ENCODE measurements around the gene ENOX2.
"Not testable (repeated sequence)": the region's sequence is repeated elsewhere in the genome, so short reads cannot be mapped to it uniquely, and the experiment has no call there.

The ENOX2 gene

GRCh38 chrX:130746077-130746476 is 156.9 kb downstream of the ENOX2 start:
- DNase-seq = no peak

DNA sequence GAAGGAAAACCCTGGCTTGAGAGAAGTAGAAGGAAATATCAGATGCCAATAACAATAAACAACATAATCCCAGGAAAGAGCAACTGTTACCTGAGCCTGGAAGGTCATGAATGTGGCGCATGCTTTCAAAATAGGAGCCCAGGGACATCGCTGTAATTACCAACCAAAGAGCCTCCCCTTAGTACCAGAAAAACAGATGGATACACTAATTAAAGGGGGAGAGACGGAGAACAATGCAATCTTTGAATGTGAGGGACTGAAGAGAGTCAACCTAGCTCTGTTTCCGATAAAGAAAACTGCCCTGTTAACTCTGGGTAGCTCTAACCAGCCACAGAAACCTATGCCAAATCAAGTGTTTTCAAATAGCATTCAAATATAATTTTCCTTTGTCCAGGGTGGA is 161.4 kb downstream of the ENOX2 start:
- no peak for DNase-seq

DNA sequence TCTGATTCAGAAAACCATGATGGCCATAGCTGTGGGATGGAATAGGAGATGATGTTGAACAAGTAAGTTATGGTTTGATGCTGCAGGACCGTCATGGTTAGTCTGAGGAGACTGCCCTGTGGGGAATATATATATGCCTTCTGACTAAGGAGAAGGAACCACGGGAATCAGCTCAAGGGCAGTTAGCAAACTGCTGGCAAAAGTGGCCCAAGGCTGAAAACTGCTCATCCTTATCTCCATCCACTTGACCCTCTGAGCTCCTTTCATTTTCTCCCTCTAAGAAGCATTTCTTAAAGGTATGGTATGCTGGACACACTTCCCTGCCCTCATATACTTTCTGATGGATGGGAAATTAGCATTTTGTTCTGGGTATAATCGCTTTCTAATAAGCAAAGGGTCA is 161.9 kb downstream of the ENOX2 start:
- no peak for DNase-seq

DNA sequence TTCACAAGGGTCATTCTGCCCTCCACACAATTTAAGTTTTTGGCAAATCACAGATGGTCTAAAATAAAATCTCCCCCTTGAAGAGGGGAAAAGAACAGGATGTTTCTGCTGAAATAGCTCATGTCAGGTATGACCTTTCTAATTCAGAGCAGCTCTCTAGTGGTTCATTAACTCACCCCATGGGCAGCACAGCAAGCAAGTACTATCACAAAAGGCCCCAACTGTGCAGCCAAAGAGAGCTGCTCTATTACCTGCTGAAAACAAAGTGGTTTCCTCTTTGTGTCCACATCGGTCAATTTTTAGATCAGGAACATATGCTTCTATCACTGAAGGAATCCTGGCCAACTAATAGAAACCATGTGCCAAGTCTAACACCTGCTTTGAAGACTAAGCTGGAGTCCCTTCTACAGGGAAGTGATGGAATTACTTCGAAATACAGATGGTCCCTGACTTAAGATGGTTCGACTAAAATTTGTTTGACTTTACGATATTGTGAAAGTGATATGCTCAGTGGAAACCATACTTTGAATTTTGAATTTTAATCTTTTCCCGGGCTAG is 164.3 kb downstream of the ENOX2 start:
- no peak for DNase-seq

DNA sequence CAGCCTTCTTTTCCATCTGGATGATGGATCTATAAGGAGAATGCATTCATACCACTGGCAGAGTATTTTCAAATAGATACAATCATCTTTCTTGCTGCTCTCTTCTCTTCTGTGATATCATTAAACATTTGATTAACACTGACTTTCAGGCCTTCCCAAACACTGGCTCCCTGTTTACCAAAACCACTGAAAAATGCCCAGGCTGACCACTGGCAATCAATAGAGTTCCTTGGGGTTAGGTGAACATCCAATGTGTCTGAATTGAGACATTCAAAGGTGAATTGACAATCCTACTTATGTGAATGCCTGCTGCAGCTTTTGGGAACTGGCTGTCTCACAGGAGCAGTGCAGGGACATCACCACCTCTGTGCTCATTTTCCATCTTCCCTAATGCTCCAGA is 168.3 kb downstream of the ENOX2 start:
- DNase-seq = no peak

GRCh38 chrX:130728208-130728607 is 174.8 kb downstream of the ENOX2 start:
- DNase-seq = no peak

DNA sequence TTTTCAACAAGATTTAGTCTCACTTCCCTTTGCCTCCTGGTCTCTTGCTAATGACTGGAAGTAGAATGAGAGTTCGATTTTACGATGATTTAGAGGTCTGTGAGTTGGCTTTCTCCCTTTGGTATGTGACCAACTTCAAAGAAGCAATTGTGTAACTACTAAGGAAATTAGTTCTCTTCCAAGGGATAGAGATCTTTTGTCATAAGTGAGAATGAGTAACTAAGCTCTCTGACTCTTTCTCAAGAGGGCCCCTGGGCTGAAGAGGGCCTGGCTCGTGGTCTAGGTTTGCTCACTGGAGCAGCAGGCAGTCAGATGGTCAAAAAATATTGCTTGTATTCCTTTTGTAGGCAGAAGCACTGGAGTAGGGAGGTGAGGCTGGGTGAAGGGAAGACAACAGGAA is 176.3 kb downstream of the ENOX2 start:
- peak in 1 of 2 experiments; percentile 8 for DNase-seq

DNA sequence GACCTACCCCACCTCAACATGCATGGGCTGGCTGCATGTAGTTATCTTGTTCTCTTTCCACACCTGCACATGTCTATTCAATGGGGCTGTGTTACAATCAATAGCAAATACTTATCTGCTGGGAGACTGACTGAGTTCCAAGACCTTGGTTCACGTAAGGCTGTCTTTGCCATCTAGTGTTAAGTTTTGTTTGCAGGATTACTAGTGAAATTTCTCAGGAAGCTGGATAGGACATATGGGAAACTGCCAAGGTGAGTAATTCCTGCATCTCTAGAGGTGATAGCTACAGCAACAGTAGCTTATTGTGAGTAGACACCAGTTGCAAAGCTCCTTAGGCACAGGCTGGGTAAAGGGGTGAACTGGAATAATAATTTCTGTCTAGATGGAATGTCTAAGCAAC is 177.5 kb downstream of the ENOX2 start:
- no peak for DNase-seq

GRCh38 chrX:130719413-130719812 is 183.6 kb downstream of the ENOX2 start:
- no peak for DNase-seq

DNA sequence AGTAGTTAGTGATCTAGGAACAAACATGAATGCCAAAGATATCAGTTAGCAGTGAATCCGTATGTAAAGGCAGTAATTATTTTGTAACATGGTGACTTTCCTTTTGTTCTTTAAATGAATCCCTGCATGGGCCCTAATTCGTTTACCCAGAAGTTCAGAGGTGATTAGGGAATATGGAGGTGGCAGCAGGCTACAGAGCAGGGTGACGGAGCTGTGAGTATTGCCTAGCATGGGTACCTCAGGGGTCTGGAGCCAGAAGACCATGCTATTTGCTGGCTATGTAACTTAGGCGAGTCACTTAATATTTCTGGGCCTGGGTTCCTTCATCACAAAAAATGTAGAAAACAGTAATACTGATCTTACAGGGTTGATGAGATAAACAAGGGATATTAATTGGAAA is 184.9 kb downstream of the ENOX2 start:
- no peak for DNase-seq

GRCh38 chrX:130716781-130717413 is 186.1 kb downstream of the ENOX2 start:
- no peak for DNase-seq

DNA sequence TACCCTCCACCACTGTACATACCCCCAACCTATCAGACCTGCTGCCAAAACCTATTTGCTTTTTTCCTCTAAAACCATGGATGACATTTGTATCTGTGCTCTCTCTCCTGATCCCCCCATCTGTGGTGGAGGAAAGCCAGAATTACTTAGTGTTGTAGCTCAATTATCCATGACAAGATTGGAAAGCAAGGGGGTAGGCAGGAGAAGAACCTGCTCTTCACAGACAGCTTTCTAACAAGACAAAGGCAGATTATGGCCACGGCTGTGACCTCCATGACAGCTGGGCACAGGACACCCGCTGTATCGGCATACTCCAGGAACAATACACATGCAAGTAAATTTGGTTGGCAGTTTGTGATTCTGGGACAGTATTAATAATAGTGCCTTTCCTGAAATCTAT is 186.7 kb downstream of the ENOX2 start:
- no peak for DNase-seq

GRCh38 chrX:130715299-130715698 is 187.7 kb downstream of the ENOX2 start:
- DNase-seq = no peak

GRCh38 chrX:130714665-130715064 is 188.3 kb downstream of the ENOX2 start:
- no peak for DNase-seq

DNA sequence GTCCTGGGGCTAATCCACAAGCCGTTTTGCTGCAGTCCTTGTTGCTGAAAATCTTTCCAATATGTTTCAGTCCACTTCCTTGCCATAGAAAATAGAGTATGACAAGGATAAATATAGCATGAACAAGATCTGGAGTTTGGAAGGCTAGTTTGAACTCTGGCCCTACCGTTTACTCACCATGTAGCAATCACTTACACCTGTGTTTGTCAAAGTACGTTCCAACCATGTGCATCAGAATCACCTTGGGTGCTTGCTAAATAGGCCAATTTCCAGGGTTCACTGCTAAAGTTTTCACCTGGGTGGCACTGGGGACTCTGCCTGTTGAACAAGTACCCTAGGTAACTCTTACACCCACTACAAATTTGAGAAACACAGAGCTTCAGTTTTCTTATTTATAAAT is 188.9 kb downstream of the ENOX2 start:
- DNase-seq = no peak

- not testable (repeated sequence) for DNase-seq
Measured at GRCh38 chrX:130709178-130709577, 193.8 kb downstream of the ENOX2 start.

GRCh38 chrX:130705591-130705990 is 197.4 kb downstream of the ENOX2 start:
- no peak for DNase-seq

GRCh38 chrX:130704053-130705038 is 198.7 kb downstream of the ENOX2 start:
- DNase-seq = no peak

GRCh38 chrX:130702867-130703707 is 199.9 kb downstream of the ENOX2 start:
- no peak for DNase-seq

- no peak for DNase-seq
Measured at GRCh38 chrX:130700629-130701028, 202.4 kb downstream of the ENOX2 start.

DNA sequence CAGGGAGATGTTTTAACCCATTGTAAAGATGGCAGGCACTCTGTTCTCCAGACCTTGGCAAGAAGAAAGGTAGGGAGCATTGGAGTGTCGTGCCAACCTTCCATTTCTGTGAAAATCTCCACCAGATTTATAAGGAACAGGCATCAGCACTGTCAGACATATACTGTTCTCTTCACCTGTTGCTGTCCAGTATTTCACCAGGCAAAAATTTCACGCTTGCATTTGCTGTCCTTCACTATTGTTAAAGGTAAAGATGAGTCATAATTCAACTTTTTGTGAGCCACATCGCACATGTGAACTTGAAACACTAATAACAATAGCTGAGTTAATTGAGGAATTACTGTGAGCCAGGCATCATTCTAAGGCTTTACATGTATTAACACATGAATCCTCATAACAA is 203.4 kb downstream of the ENOX2 start:
- DNase-seq = no peak

DNA sequence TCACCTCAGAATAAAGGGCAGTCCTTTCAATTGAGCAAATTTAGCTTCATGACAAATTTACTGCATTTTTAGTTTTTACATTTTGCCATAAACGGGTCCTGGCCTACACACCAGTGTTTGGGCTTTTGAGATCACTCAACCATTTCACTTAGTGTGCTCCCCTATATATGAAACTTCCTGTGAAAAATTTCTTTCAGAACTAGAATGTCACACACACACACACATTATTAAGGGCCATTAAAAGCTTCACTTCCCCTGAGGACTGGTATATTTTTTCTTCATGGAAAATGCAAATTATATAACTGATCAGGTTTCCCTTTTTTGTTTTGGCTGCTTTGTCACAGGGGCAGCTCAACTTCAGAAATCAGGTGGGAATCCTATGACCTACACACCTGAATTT is 206.5 kb downstream of the ENOX2 start:
- no peak for DNase-seq

DNA sequence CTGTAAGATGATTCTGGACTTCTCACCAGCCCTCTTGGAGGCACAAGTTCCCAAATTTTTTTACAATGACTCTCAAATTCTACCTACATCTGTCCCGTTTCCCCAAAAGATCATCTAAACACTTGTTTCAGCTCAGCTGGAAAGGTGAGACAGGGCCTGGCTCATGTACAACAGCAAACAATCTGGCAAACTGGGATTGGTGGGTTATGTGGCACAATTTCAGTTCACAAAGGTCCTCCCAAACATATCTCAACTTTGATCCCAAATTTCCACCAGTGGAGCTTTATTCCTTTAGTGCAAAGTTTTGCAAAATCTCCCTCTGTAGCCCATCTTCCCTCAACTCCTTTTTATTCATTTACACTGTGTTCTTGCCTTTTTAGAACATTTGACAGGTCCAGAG is 207.1 kb downstream of the ENOX2 start:
- no peak for DNase-seq

Data from AML-193 (cell line).